ENCODE data around the gene SRSF8. TPM values are rescaled to one million over a fixed set of nuclear protein-coding genes. Genes with fewer than 3 reads are reported as not detected.

Gene SRSF8
- total RNA-seq, 4 donors from 2014 or later: 30.3 to 42.2 (median 34.8) TPM

GRCh38 chr11:95100191-95100648, 33.5 kb downstream of the SRSF8 start:
- no peak overlapping the region for H3K27ac ChIP-seq (replicated peaks in 1 of 4)
- no peak for TF ChIP-seq CTCF (IDR thresholded peaks at IDR 0.05)
- TF ChIP-seq EP300 (IDR thresholded peaks at IDR 0.05): no peak
- no peak for TF ChIP-seq POLR2AphosphoS5 (IDR thresholded peaks at IDR 0.05)
- no peak for TF ChIP-seq POLR2A (IDR thresholded peaks at IDR 0.05; ENCODE audit: low read depth)
- H3K4me3 ChIP-seq: no peak overlapping the region
- intact Hi-C loops (cut with DNase I): no loop called here
- H3K36me3 ChIP-seq: peaks cover 0 to 6% (median 0%) of the 10 kb centered on the region in 4 donors
- H3K4me1 ChIP-seq: peaks cover 0 to 13% (median 4%) of the 10 kb centered on the region in 4 donors
- H3K27me3 ChIP-seq: no peaks in the 10 kb centered on the region
- DNase-seq (ENCODE audit: extremely low spot score): no peak
- 95% methylated on average over 4 of the region's 4 CpGs for WGBS
- H3K9me3 ChIP-seq: no peaks in the 10 kb centered on the region

- H3K4me1 ChIP-seq: peaks cover 0 to 11% (median under 1%) of the 10 kb centered on the region in 4 donors
- no peak for TF ChIP-seq EP300 (IDR thresholded peaks at IDR 0.05)
- no peak for TF ChIP-seq POLR2AphosphoS5 (IDR thresholded peaks at IDR 0.05)
- TF ChIP-seq CTCF (IDR thresholded peaks at IDR 0.05): no peak
- no peak for TF ChIP-seq POLR2A (IDR thresholded peaks at IDR 0.05; ENCODE audit: low read depth)
- 88% methylated on average over 6 of the region's 6 CpGs for WGBS
Observed at GRCh38 chr11:95100856-95101507, 34.3 kb downstream of the SRSF8 start.

GRCh38 chr11:95101935-95102334, 35.2 kb downstream of the SRSF8 start:
- Histone ChIP-seq H3K27me3 (no peaks in the 10 kb centered on the region), H3K27ac (replicated peaks in 1 of 4) (no peak overlapping the region), H3K36me3 (peaks cover 0 to 6% (median 0%) of the 10 kb centered on the region in 4 donors), H3K9me3 (no peaks in the 10 kb centered on the region), H3K4me3 (no peak overlapping the region), H3K4me1 (peaks cover 0 to 6% (median 1%) of the 10 kb centered on the region in 4 donors)
- WGBS: 68% methylated on average over 1 of the region's 1 CpG
- TF ChIP-seq CTCF (IDR thresholded peaks at IDR 0.05): no peak
- TF ChIP-seq EP300 (IDR thresholded peaks at IDR 0.05): no peak
- no peak for TF ChIP-seq POLR2AphosphoS5 (IDR thresholded peaks at IDR 0.05)
- TF ChIP-seq POLR2A (IDR thresholded peaks at IDR 0.05; ENCODE audit: low read depth): no peak
- DNase-seq (ENCODE audit: extremely low spot score): no peak
- intact Hi-C loops (cut with DNase I): no loop called here

More at GRCh38 chr11:95100856-95101507, 34.3 kb downstream of the SRSF8 start:
- H3K9me3 ChIP-seq: no peaks in the 10 kb centered on the region
- no peak overlapping the region for H3K4me3 ChIP-seq
- H3K27me3 ChIP-seq: no peaks in the 10 kb centered on the region
- DNase-seq (ENCODE audit: extremely low spot score): no peak
- peaks cover 0 to 6% (median 0%) of the 10 kb centered on the region in 4 donors for H3K36me3 ChIP-seq
- no peak overlapping the region for H3K27ac ChIP-seq (replicated peaks in 1 of 4)
- intact Hi-C loops (cut with DNase I): no loop called here

- peaks cover 0 to 6% (median 0%) of the 10 kb centered on the region in 4 donors for H3K36me3 ChIP-seq
- no peak overlapping the region for H3K4me3 ChIP-seq
- 93% methylated on average over 2 of the region's 2 CpGs for WGBS
- intact Hi-C loops (cut with DNase I): no loop called here
- H3K27ac ChIP-seq (replicated peaks in 1 of 4): no peak overlapping the region
- DNase-seq (ENCODE audit: extremely low spot score): no peak
- H3K9me3 ChIP-seq: no peaks in the 10 kb centered on the region
- no peaks in the 10 kb centered on the region for H3K27me3 ChIP-seq
- H3K4me1 ChIP-seq: peaks cover 4 to 10% (median 7%) of the 10 kb centered on the region in 4 donors
- TF ChIP-seq POLR2A (IDR thresholded peaks at IDR 0.05; ENCODE audit: low read depth) (no peak), POLR2AphosphoS5 (IDR thresholded peaks at IDR 0.05) (no peak), CTCF (IDR thresholded peaks at IDR 0.05) (no peak), EP300 (IDR thresholded peaks at IDR 0.05) (no peak)
Observed at GRCh38 chr11:95102733-95103132, 36.0 kb downstream of the SRSF8 start.
